LoVo (cell line): ENCODE measurements around the gene GLOD4.

Experiments used
- DNase-seq: peaks from one replicate; pipeline ENCODE4 v3.0.0-alpha.2; 2016; ENCODE audit warnings: low spot score

The GLOD4 gene

DNA sequence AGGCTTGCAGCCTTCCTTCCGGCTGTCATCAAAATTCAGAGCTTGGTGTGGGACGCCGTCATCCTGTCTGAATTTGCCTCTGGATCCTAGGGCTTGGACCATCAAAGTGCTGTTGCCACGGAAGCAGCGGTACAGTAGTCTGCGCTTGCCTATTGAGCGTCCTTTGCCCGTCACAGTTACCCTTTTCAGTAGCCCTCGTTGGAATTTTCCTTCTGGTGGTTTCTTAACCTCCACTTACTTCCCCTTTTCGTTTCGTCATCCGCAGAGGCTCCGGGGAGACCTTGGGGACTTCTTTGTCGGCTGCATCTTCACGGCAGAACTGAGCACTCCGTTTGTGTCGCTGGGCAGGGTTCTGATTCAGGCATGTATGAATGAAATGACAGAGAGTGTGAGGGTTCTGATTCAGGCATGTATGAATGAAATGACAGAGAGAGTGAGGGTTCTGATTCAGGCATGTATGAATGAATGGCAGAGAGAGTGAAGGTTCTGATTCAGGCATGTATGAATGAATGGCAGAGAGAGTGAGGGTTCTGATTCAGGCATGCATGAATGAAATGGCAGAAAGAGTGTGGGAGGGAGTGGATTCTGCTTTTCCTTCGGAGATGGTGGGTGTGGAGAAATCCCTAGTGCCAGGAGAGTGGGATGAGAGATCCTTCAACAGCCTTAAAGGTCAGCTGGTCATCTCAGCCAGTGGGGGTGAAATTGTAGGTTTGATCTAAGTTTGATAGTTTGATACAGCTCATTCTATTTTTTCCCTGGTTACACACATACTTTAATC lies 41.7 kb downstream of the GLOD4 start:
- DNase-seq = no peak

DNA sequence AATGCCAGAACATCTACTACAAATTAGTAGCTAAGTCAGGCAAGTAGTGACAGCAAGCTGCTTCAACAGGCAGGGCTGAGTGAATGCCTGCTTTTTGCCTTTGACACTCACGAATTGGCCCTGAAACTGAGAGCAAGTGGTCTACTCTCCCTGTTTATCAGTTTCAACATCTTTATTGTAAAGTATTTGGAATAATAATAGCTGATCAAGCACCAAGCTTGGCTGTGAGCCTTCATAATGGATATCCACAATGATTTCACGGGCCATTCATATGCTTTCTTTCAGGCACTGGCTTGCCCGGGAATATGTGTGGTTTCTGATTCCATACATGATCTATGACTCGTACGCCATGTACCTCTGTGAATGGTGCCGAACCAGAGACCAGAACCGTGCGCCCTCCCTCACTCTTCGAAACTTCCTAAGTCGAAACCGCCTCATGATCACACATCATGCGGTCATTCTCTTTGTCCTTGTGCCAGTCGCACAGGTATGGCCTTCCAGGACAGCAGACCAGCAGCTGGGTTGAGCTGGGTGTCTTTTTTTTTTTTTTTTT lies 44.4 kb downstream of the GLOD4 start:
- no peak for DNase-seq

DNA sequence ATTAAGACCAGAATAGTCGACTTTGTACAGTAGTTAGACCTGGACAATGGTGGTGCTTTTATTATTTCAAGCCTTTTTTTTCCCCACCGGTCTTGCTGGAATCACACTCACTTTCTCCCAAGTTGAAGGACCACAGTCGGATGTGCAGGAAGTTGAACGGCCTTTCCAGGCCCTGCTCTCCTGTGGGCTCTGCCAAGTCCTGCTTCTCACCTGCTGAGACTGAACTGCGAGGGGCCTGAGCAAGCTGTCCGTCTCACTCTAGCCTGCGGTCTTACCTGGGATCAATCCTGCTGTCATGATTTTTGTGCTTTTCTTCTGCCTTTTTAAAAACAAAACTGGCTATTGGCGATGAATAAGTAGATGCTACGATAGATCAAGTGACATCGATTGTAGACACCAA lies 48.3 kb downstream of the GLOD4 start:
- no peak for DNase-seq

DNA sequence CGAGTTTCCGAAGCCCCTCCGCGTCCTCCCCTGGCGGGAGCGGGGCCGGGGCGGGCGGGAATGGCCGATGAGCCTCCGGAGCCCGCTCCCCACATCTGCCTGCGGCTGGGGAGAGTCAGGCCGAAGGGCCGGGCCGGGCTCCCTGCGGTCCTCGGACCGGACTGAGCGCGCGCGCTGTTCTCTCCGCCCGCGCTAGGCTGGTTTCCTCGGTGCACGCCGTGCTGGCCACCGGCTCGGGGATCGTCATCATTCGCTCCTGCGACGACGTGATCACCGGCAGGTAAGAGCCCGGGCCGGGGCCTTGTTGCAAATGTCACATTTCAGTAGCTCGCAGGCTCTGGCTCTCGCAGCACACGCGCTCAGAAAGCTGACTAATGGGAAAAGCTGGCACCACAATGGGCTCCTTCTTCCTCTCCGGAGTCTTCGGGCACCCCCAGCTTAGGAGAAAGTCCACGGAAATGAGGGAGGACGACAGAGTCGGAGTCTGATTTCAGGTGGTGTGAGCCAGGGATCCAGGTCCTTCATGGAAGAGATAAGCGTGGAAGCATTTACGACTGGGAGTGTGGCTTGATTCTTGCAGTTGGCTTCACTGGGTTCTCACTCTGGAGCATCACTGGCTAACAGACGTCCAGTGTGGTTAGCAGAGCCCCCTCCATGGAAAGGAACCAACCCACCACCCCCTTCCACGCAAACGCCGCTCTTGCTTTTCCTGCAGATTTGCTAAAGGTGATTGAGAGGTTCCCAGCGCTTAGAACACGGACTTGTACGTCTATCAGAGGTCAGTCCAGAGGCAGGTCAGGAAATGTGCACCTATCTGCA lies 49.0 kb downstream of the GLOD4 start:
- peak; percentile 30 for DNase-seq

DNA sequence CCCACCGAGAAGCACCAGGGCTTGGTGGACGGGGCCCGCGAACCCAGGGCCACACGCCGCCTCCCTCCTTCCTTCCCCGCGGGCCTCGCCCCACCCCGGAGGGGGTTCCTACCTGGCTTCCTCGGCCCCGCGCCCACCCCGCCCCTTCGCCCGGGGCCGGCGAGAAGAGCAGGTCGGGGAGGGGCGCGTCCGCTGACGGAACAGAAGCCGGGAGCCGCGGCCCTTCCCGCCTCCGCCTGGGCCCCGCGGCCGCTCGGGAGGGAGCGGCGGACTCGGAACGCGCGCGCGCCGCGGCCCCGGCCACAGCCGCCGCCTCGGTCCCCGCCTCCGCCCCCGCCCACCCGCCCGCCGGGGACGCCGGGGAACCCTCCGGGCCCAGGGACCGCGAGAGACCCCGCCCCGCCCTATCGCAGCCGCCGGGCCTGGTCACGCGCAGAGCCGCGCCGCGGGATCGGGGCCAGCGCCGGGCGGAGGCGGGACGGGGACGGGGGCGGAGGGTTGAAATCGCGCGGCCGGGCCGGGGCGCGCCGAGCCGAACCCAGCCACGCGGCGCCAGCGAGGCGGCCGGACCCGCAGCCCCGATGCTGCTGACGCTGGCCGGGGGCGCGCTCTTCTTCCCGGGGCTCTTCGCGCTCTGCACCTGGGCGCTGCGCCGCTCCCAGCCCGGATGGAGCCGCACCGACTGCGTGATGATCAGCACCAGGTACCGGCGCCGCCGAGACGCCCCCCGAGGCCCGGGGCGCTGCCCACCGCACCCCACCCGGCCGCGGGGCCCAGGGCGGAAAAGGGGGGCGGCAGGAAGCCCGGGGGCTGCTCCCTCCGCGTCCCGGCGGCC lies 49.8 kb downstream of the GLOD4 start, which contains the start of gene TLCD3A:
Gene TLCD3A (plus strand): TSS at position 530 of the 835 bp plus-strand sequence. CDS start 52 bp downstream, at position 582.
- DNase-seq = peak; percentile 68

DNA sequence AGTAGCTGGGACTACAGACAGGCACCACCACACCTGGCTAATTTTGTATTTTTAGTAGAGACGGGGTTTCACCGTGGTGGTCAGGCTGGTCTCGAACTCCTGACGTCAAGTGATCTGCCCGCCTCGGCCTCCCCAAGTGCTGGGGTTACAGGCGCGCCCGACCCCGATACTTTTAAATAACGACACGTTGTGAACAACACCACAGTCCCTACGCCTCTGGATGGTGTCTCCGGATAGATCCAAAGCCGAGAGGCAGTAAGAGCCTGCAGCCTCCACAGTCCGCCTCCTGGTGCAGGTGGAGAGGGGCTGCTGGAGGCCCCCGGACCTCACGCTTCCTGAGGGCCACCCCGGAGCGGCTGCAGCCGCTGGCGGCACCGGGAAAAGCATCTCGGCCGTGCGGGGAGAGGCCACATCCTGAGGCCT lies 50.4 kb downstream of the GLOD4 start:
- no peak for DNase-seq

- no peak for DNase-seq
These were observed 53.2 kb downstream of the GLOD4 start for GRCh38 chr17:728911-729310.

- DNase-seq = no peak
These were observed 55.7 kb downstream of the GLOD4 start for GRCh38 chr17:726271-726919.

- DNase-seq = no peak
These were observed 56.3 kb downstream of the GLOD4 start for GRCh38 chr17:725746-726145.

- DNase-seq = no peak
These were observed 57.0 kb downstream of the GLOD4 start for GRCh38 chr17:725084-725483.

DNA sequence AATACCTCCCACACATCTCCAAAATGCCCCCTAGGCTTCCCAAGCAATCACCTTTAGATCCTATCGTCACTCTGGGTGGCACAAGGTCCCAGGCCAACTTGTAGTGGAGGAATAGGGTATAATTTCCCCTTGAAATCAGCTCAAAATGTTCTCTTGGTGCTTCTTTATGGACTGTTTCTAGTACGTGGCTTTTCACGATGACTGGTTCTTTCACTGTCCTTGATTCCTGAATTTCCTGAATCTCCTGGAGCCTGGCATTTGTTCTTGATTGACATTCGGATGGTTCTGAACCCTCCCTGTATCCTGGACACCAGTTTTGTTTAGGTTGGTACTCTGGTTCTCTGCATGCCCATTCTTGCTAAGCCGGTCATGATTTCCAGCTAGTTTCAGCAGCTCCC lies 60.5 kb downstream of the GLOD4 start:
- no peak for DNase-seq

DNA sequence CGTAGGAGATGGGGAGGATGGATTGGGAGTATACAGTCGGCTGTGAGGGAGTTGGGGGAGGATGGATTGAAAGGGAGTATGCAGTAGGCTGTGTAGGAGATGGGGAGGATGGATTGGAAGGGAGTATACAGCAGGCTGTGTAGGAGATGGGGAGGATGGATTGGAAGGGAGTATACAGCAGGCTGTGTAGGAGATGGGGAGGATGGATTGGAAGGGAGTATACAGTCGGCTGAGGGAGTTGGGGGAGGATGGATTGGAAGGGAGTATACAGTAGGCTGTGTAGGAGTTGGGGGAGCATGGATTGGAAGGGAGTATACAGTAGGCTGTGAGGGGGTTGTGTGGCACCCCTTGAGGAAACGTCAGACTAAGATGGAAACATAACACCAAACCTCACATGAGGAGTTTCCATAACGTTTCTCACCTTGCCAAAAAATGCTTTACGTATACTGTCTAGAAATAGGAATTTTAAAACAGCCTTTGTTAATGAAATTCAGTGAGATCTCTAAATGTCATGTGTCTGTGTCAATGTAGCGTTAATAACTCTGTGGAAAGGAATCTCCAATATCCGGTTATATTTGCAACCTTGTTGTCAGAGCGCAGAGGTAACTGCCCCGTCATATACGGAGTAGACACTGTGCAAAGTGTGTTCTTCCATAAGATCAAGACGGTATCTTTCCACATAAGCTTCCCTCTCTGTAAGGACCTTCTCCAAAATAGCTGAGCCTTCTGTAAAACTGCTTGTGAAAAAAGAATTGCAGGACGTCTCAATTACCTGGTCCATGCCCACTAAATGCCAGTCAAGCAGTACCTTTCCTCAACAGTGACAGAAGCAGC lies 61.2 kb downstream of the GLOD4 start:
- DNase-seq = no peak

GRCh38 chr17:718075-718474 lies 64.0 kb downstream of the GLOD4 start:
- no peak for DNase-seq
